ENCODE results near the gene IL18R1.

DNA sequence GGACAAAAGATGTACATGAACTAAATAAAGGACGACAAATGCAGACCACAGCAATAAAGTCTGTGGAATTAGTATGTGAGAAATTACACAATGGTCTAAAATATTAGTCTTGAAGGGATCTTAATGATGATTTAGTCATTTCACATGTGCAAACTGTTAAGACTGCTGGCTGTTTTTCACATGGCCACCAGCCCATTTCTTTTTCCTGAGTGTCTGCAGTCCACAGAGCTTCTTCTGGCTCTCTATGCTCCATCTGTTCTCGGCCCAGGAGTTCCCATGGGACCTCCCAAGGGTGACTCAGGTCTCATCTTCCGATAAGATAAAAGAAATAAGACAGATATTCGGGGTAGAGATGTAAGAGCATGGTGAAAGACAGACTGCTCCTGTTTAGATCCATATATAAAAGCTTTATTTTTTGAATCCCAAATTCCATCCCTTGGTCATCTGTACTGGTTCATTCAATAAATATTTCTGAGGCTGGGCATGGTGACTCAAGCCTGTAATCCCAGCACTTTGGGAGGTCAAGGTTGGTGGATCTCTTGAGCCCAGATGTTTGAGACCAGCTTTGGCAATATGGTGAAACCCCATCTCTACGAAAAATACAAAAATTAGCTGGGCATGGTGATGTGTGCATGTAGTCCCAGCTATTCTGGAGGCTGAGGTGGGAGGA lies 24.1 kb upstream of the IL18R1 start:
- TF ChIP-seq, protein P1, sequence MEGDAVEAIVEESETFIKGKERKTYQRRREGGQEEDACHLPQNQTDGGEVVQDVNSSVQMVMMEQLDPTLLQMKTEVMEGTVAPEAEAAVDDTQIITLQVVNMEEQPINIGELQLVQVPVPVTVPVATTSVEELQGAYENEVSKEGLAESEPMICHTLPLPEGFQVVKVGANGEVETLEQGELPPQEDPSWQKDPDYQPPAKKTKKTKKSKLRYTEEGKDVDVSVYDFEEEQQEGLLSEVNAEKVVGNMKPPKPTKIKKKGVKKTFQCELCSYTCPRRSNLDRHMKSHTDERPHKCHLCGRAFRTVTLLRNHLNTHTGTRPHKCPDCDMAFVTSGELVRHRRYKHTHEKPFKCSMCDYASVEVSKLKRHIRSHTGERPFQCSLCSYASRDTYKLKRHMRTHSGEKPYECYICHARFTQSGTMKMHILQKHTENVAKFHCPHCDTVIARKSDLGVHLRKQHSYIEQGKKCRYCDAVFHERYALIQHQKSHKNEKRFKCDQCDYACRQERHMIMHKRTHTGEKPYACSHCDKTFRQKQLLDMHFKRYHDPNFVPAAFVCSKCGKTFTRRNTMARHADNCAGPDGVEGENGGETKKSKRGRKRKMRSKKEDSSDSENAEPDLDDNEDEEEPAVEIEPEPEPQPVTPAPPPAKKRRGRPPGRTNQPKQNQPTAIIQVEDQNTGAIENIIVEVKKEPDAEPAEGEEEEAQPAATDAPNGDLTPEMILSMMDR (IDR thresholded peaks at IDR 0.05; ENCODE audit: insufficient read depth, low read length, poor library complexity, severe bottlenecking) = no peak
- TF ChIP-seq EZH2phosphoT487 (conservative IDR thresholded peaks at IDR 0.05; ENCODE audit: low read length) = no peak
